RWPE1 (cell line): Measurements from ENCODE around the gene POPDC2.

Experiments
- CTCF ChIA-PET: fragments of 350-600 bp; sonication (Branson Sonifier 250); formaldehyde crosslinking; extraction: SDS; loops from one replicate; lab custom pipeline; 2021; lab: Yijun Ruan, JAX
- POLR2A ChIA-PET: fragments of 400-600 bp; formaldehyde crosslinking; extraction: SDS; loops from one replicate; lab custom pipeline; 2020; ENCODE audit warnings: antibody characterized with exemption; ENCODE audit not compliant: low non-redundant PET; lab: Yijun Ruan, JAX
- DNase-seq: peaks from one replicate; pipeline ENCODE4 v3.0.0; 2012; ENCODE audit warnings: low spot score
- H3K27ac ChIP-seq: fragments of 450-650 bp; 2 replicates; pipeline ENCODE4 v1.5.1; 2017
- CTCF ChIP-seq: fragments of 450-650 bp; conservative IDR thresholded peaks from 2 replicates; pipeline ENCODE4 v1.5.1; 2017; ENCODE audit warnings: low read depth, mild to moderate bottlenecking

The POPDC2 gene

GRCh38 chr3:119632829-119633228, 27.6 kb downstream of the POPDC2 start:
- no peak for TF ChIP-seq CTCF
- ChIA-PET CTCF (no interaction called here), POLR2A (no interaction called here)
- DNase-seq = no peak
- no peak overlapping the region for H3K27ac ChIP-seq

- no peak overlapping the region for H3K27ac ChIP-seq
- ChIA-PET CTCF (interaction anchor here (0.7 kb wide), 1 partner anchor 12 kb away, joined by 5 read pairs; no protein-coding TSS in a partner anchor), POLR2A (no interaction called here)
- TF ChIP-seq CTCF = no peak
- no peak for DNase-seq
Measured at GRCh38 chr3:119632216-119632615, 28.2 kb downstream of the POPDC2 start.

- CTCF ChIA-PET = interaction anchor here (0.6 to 0.7 kb wide), 2 partner anchors 11 to 386 kb away, joined by 3 to 5 read pairs; no protein-coding TSS in a partner anchor
- TF ChIP-seq CTCF = no peak
- POLR2A ChIA-PET = no interaction called here
- no peak for DNase-seq
- H3K27ac ChIP-seq = no peak overlapping the region
Measured at GRCh38 chr3:119631516-119631915, 28.9 kb downstream of the POPDC2 start.

- no peak for TF ChIP-seq CTCF
- no peak for DNase-seq
- CTCF ChIA-PET = interaction anchor here (0.6 kb wide), 1 partner anchor 386 kb away, joined by 3 read pairs; no protein-coding TSS in a partner anchor
- no peak overlapping the region for H3K27ac ChIP-seq
- POLR2A ChIA-PET = no interaction called here
Measured at GRCh38 chr3:119630880-119631329, 29.5 kb downstream of the POPDC2 start.

GRCh38 chr3:119630128-119630879, 30.1 kb downstream of the POPDC2 start:
- POLR2A ChIA-PET = no interaction called here
- no peak for DNase-seq
- no peak overlapping the region for H3K27ac ChIP-seq
- TF ChIP-seq CTCF = no peak
- CTCF ChIA-PET = interaction anchor here (0.7 kb wide), 1 partner anchor 13 kb away, joined by 3 read pairs; no protein-coding TSS in a partner anchor

GRCh38 chr3:119628816-119629445, 31.5 kb downstream of the POPDC2 start:
- no peak for TF ChIP-seq CTCF
- ChIA-PET CTCF (interaction anchor here (0.6 kb wide), 1 partner anchor 27 kb away, joined by 3 read pairs; no protein-coding TSS in a partner anchor), POLR2A (no interaction called here)
- no peak overlapping the region for H3K27ac ChIP-seq
- no peak for DNase-seq
